Effector memory CD8-positive, alpha-beta T cell (primary cell): ENCODE measurements around the gene OTUD7B.
"Not testable (repeated sequence)": the region's sequence is repeated elsewhere in the genome, so short reads cannot be mapped to it uniquely, and the experiment has no call there.

ENCODE experiments used
- ATAC-seq: fragments of 150-1000 bp; cut with Tn5 transposase; replicated peaks from 2 replicates; pipeline ENCODE4 v1.10.0; 2021; ENCODE audit warnings: mild to moderate bottlenecking, moderate library complexity
- DNase-seq, 3 experiments: peaks; one replicate each; pipeline ENCODE4 v3.0.0; 2021
- H3K27ac Mint-ChIP-seq, 2 donors: one replicate each; pipeline ENCODE4 v1.8.0; 2022; ENCODE audit warnings: mild to moderate bottlenecking in 2 of 2, mixed read lengths in 2 of 2, moderate library complexity in 2 of 2
- H3K27me3 Mint-ChIP-seq, 2 donors: one replicate each; pipeline ENCODE4 v1.8.0; 2022; ENCODE audit warnings: mixed read lengths in 2 of 2
- H3K36me3 Mint-ChIP-seq: one replicate; pipeline ENCODE4 v1.8.0; 2022; ENCODE audit warnings: mild to moderate bottlenecking, moderate library complexity, mixed read lengths; ENCODE audit not compliant: insufficient read depth
- H3K4me1 Mint-ChIP-seq, 2 donors: one replicate each; pipeline ENCODE4 v1.8.0; 2022; ENCODE audit warnings: low read depth in 2 of 2, mixed read lengths in 2 of 2
- H3K4me3 Mint-ChIP-seq, 2 donors: one replicate each; pipeline ENCODE4 v1.8.0; 2022; ENCODE audit warnings: mild to moderate bottlenecking in 2 of 2, mixed read lengths in 2 of 2, moderate library complexity in 2 of 2
- H3K9me3 Mint-ChIP-seq, 2 donors: one replicate each; pipeline ENCODE4 v1.8.0; 2022; ENCODE audit warnings: mixed read lengths in 2 of 2

Gene OTUD7B

DNA sequence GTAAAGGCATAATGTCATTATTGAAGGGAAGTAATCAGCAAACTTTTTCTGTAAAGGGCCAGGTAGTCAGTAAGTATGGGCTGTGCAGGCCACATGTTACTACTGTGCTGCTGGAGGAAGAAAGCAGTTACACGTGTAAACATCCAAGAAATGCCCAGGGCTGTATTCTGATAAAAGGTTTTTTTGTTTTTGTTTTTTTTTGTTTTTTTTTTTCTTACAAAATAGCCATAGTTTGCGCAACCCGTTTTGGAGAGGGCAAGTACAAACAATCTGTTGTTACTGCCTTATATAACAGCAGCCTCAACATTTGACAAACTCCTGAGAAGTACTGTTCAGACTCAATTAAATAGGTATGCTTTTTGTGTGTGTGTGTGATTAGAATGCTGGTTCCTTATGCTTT lies 47.2 kb downstream of the OTUD7B start:
- H3K9me3 Mint-ChIP-seq, result no peaks in the 10 kb centered on the region
- H3K4me3 Mint-ChIP-seq, result no peak overlapping the region
- H3K36me3 Mint-ChIP-seq, result peaks cover 28% of the 10 kb centered on the region
- H3K27ac Mint-ChIP-seq, result no peak overlapping the region
- DNase-seq (no peak), ATAC-seq (no peak)
- H3K27me3 Mint-ChIP-seq, result no peaks in the 10 kb centered on the region
- peaks cover 4 to 12% of the 10 kb centered on the region in 2 donors for H3K4me1 Mint-ChIP-seq

DNA sequence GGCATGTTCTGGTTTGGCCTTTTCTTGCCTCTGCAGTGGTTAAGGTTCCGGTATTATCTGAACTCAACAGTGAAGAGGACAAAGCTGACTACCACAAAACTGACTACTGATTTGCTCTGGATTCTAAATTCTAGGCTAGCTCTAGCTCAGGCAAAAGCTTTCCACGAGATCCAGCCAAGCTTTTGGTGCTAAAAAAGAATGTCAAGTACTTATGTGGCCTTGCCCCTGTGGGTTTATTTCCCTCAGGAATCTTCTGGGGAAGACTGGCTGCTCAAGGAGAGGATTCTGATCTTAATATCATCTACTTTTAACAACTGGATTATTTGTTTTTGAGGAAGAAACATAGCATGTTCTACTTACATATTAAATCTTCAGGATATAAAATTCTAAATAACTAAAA lies 47.8 kb downstream of the OTUD7B start:
- H3K4me3 Mint-ChIP-seq, result no peak overlapping the region
- peaks cover 4 to 12% of the 10 kb centered on the region in 2 donors for H3K4me1 Mint-ChIP-seq
- no peak for ATAC-seq
- peak overlapping the region in 1 of 2 donors; percentile 11 for H3K27ac Mint-ChIP-seq
- H3K9me3 Mint-ChIP-seq, result no peaks in the 10 kb centered on the region
- H3K27me3 Mint-ChIP-seq, result no peaks in the 10 kb centered on the region
- no peak for DNase-seq
- peaks cover 27% of the 10 kb centered on the region for H3K36me3 Mint-ChIP-seq

DNA sequence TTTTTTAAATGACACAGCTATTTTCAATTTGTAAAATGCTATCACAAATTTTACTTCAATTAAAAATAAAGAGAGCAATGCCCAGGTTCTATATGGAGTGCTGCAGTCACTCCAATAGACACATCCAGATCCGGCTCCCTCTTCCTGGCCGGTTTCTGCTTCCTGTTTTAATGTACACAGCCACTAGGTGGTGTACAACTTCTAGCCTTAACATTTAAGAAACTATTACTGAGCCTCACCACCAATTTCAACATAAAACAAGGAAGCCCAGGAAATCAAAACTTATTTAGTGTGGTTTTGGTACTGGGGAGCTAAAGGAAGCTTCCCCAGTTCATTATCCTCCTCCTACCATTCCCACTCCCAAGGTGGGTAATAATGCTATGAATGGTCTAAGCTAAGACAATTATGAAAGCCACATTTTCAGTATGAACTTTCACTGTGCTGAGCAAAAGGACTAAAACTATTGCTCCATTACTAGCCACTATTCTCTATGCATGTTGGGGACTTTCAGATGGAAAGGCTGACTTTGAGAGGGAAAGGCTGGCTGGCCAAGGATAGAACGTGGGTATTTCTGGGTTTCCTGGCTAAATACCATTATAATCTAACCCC lies 48.4 kb downstream of the OTUD7B start:
- ATAC-seq (peak; percentile 77), DNase-seq (peak; percentile 33 to 44 (median 44))
- Mint-ChIP-seq H3K27ac (peak overlapping the region in 1 of 2 donors; percentile 11), H3K9me3 (no peaks in the 10 kb centered on the region), H3K4me3 (no peak overlapping the region), H3K27me3 (no peaks in the 10 kb centered on the region), H3K36me3 (peaks cover 27% of the 10 kb centered on the region), H3K4me1 (peaks cover 4 to 12% of the 10 kb centered on the region in 2 donors)

DNA sequence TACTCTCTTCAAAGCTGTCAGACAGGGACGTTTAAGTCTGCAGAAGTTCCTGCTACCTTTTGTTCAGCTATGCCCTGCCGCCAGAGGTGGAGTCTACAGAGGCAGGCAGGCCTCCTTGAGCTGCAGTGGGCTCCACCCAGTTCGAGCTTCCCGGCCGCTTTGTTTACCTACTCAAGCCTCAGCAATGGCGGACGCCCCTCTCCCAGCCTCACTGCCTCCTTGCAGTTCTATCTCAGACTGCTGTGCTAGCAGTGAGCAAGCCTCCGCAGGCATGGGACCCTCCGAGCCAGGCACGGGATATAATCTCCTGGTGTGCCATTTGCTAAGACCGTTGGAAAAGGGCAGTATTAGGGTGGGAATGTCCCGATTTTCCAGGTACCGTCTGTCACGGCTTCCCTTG lies 53.0 kb downstream of the OTUD7B start:
- not testable (repeated sequence) for H3K36me3 Mint-ChIP-seq

DNA sequence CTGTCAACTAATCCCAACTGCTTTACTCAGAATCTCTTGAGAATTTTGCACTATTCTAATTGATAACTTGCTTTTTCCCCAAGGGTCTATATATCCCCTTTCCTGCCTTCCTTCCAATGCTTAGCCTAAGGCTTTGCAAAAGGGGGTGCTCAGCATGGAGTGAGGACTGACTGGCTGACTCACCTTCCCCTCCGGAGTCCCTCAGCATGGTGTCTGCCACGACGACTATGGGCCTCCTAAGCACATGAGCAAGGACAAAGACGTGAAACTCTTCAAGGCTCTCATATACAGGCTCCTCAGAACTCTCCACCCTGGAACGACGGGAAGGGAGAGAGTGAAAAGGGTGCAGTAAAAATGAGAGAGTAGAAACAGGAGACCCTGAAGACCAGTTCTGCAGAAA lies 60.6 kb downstream of the OTUD7B start:
- DNase-seq, result no peak
- no peaks in the 10 kb centered on the region for H3K27me3 Mint-ChIP-seq
- no peaks in the 10 kb centered on the region for H3K9me3 Mint-ChIP-seq
- peak overlapping the region in 1 of 2 donors; percentile 59 for H3K27ac Mint-ChIP-seq
- no peaks in the 10 kb centered on the region for H3K4me1 Mint-ChIP-seq
- no peak overlapping the region for H3K4me3 Mint-ChIP-seq
- H3K36me3 Mint-ChIP-seq, result peaks cover 33% of the 10 kb centered on the region
- no peak for ATAC-seq

More for the DNA sequence above, 53.0 kb downstream of the OTUD7B start:
- ATAC-seq, H3K4me1 Mint-ChIP-seq, DNase-seq, H3K4me3 Mint-ChIP-seq, H3K27me3 Mint-ChIP-seq, H3K27ac Mint-ChIP-seq, H3K9me3 Mint-ChIP-seq: not testable (repeated sequence)

DNA sequence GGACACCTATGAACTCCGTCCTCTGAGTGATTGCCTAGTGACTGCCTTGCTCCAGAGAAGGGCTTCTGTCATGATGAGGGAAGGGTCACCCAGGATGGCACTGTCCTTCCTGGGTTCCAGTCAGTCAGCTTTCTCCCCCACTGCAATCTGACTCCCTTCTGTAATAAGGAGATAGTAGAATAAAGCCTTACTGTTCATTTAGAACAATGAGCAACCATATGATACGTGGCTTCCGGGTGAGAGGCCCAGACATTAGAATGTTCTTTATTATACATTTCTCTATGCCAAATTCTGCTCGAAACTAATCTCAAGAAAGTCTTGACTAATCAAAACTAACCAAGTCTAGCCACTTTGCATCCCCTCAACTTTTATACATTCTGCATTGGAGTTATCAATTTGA lies 65.3 kb downstream of the OTUD7B start:
- peaks cover 0 to 4% of the 10 kb centered on the region in 2 donors for H3K4me1 Mint-ChIP-seq
- DNase-seq, result no peak
- H3K36me3 Mint-ChIP-seq, result peaks cover 30% of the 10 kb centered on the region
- H3K9me3 Mint-ChIP-seq, result no peaks in the 10 kb centered on the region
- ATAC-seq, result no peak
- no peak overlapping the region for H3K27ac Mint-ChIP-seq
- H3K27me3 Mint-ChIP-seq, result no peaks in the 10 kb centered on the region
- no peak overlapping the region for H3K4me3 Mint-ChIP-seq

DNA sequence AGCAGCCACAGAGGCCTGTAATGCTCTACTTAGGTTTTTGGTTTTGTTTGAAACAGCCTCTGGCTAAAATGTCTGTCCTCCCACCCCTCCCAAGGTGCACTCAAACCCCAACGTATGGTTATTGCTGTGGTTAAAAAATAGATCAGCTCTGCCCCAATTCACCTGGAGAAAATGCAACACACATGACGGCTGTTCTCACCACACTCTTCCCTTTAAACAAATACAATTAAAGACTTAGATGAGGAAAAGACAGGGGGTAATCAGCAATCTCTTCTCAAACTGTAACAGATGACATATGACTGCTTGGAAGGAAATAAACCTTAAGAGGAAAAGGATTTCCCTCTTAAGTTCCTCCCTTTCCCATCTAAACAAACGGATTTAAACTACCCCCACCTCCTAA lies 67.6 kb downstream of the OTUD7B start:
- DNase-seq (no peak), ATAC-seq (no peak)
- no peak overlapping the region for H3K4me3 Mint-ChIP-seq
- no peaks in the 10 kb centered on the region for H3K27me3 Mint-ChIP-seq
- H3K36me3 Mint-ChIP-seq, result peaks cover 15% of the 10 kb centered on the region
- peaks cover 8 to 13% of the 10 kb centered on the region in 2 donors for H3K4me1 Mint-ChIP-seq
- H3K9me3 Mint-ChIP-seq, result no peaks in the 10 kb centered on the region
- peak overlapping the region; percentile 2 to 62 for H3K27ac Mint-ChIP-seq

DNA sequence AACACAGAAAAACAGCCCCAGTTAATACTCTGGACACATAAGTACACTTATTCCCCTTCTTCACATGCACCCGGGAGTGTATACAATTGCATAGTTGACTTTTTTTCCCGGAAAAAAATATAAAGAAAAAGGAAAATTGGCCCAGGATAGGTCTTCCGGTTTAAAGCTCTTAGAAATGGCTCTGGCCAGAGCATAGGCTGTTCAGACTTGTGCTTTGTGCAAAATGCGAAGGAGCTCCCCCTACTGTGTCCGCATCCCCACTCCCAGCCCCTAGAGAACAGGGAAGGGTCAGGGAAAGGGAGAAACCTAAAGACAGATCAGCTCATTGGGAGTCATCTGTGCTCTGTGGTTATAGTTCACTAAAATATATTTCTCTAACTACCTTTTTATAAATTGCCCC lies 68.3 kb downstream of the OTUD7B start:
- no peak for ATAC-seq
- Mint-ChIP-seq H3K9me3 (no peaks in the 10 kb centered on the region), H3K27me3 (no peaks in the 10 kb centered on the region), H3K36me3 (peaks cover 14% of the 10 kb centered on the region), H3K4me3 (no peak overlapping the region), H3K4me1 (peaks cover 15% of the 10 kb centered on the region in 2 donors), H3K27ac (no peak overlapping the region)
- DNase-seq, result no peak

DNA sequence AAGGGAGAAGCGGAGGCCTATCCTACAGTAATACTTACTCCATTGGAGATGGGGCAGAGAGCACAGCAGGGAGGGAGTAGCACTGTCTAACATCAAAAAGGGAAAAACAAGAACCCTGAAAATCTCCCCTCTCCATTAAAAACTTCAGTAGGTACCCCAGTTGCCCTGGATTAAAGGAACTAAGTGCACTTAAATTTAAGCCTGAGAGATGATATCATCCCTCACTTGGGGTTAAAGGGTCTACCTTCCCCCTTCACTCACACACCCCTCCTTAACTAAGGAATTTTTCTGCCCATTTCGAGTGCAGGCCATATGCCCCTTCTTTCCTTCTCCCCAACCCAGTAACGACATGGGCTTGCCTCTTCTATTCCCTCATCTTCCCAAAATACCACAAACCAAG lies 70.1 kb downstream of the OTUD7B start:
- Mint-ChIP-seq H3K36me3 (no peaks in the 10 kb centered on the region), H3K27ac (peak overlapping the region in 1 of 2 donors; percentile 60), H3K27me3 (no peaks in the 10 kb centered on the region), H3K4me3 (peak overlapping the region in 1 of 2 donors; percentile 21), H3K9me3 (no peaks in the 10 kb centered on the region), H3K4me1 (peaks cover 15 to 16% of the 10 kb centered on the region in 2 donors)
- ATAC-seq, result no peak
- DNase-seq, result no peak

DNA sequence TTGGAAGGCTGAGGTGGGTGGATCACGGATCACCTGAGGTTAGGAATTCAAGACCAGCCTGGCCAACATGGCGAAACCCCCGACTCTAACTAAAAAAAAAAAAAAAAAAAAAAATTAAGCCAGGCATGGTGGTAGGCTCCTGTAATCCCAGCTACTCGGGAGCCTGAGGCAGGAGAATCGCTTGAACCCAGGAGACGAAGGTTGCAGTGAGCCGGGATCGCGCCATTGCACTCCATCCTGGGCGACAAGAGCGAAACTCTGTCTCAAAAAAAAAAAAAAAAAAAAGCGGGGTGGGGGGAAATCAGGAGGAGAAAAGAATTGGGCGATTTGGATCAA lies 71.9 kb downstream of the OTUD7B start:
- Mint-ChIP-seq H3K4me3 (peak overlapping the region in 1 of 2 donors; percentile 19), H3K27ac (peak overlapping the region; percentile 56 to 69), H3K4me1 (peaks cover 13 to 16% of the 10 kb centered on the region in 2 donors)
- not testable (repeated sequence) for DNase-seq, ATAC-seq, H3K9me3 Mint-ChIP-seq, H3K27me3 Mint-ChIP-seq, H3K36me3 Mint-ChIP-seq

DNA sequence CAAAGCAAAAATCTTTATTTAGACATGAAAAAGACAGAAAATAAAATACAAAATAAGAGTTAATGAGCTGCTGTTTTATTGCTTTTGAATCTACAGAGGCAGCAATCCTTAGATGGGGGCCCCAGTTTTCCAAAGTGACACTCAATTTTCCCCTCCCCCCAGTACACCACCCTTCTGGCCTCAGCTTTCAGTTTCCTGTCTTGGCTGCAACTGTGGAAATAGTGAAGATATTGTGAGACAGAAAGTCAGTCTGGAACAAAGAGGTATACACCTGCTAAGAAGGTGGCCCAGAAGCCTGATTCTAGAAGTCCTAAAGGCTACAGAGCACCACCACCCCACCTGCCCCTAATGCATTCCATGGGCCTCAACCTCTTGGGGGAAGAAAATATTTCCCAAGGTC lies 72.8 kb downstream of the OTUD7B start:
- H3K36me3 Mint-ChIP-seq, result no peaks in the 10 kb centered on the region
- no peaks in the 10 kb centered on the region for H3K9me3 Mint-ChIP-seq
- DNase-seq (no peak), ATAC-seq (no peak)
- peaks cover 0 to 14% of the 10 kb centered on the region in 2 donors for H3K27me3 Mint-ChIP-seq
- H3K27ac Mint-ChIP-seq, result peak overlapping the region in 1 of 2 donors; percentile 32
- H3K4me1 Mint-ChIP-seq, result peaks cover 11 to 16% of the 10 kb centered on the region in 2 donors
- H3K4me3 Mint-ChIP-seq, result no peak overlapping the region

DNA sequence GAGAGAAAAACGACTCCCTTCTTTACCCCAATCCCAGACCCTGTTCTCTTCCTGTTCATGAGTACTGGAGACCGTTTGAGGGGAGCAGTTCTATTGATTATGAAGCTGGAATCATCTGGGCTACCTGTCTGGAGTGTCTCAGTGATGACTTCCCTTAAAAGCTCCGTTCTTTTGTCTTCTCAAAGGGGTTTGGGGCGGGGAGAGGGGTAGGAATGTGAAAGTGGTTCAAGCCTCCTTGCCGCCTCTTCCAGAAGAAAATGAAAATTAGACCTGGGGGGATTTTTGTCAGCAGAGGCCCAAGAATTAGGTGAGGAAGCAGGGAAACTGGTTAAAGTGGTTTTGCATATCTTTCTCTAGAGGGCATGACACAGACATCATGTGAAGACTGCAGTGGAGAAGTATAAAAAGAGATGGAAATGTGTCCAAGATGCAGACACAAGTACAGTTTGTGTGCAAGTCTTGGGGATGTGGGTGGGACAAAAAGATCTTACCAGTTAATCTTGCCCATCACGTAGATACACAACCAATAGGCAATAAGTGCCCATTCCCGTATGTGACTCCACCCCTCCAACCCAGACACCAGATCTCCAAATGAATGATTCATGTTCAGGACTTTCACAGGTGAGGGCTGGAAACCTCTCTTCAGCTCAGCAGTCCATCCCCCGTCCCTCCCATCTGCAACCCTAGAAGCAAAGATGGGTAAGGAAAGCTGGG lies 73.4 kb downstream of the OTUD7B start:
- Mint-ChIP-seq H3K27ac (peak overlapping the region in 1 of 2 donors; percentile 52), H3K4me1 (peaks cover 11 to 16% of the 10 kb centered on the region in 2 donors), H3K36me3 (no peaks in the 10 kb centered on the region), H3K27me3 (peaks cover 0 to 17% of the 10 kb centered on the region in 2 donors), H3K9me3 (no peaks in the 10 kb centered on the region), H3K4me3 (no peak overlapping the region)
- DNase-seq, result no peak
- ATAC-seq, result no peak

DNA sequence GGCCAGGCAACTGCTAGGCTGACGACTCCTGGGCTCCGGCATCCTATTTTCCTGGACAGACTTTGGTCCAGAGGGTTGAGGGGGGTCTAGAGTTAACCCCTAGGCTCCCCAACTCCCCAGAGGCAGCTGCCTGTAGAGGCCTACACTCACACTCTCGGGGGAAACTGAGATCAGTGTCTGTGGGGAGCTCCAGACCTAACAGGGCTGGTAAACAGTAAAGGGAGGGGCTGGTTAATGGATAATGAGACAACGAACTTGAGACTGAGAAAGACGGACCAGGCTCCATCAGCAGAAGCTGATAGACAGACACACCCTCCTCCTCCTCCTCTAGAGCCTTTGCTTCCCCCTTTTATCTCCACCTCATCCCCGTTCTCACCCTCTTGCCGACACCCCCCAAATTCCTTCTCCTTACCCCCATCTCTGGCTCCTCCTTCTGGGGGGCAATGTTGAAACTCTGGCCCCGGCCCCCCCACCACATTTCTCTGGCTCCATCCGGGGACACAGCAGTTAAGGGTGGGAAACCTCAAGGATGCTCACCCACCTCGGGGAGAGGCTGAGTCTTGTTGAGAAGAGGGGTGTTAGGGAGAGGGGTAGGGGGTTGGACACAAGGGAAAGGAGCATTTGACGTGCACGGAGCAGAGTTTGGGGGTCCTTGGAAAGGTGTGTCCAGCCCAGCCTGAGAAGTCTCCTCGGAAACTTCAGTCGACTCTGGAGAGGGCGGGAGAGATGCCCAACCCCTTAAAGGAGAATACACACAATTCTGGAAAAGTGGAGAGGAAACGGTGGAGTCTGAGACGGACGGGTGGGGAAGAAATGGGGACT lies 74.1 kb downstream of the OTUD7B start, which contains the start of gene MTMR11:
Gene MTMR11 (minus strand): TSS at position 710 of the 822 bp plus-strand sequence. CDS start 232 bp downstream, at position 478.
- no peak for ATAC-seq
- Mint-ChIP-seq H3K27ac (peak within 1 kb of the TSS in 1 of 2 donors; percentile 52), H3K4me3 (no peak within 1 kb of the TSS), H3K27me3 (peaks cover 7 to 25% of the 10 kb centered on the region in 2 donors), H3K4me1 (peaks cover 11 to 16% of the 10 kb centered on the region in 2 donors), H3K9me3 (no peaks in the 10 kb centered on the region), H3K36me3 (no peaks in the 10 kb centered on the region)
- no peak for DNase-seq
